Pancreas (tissue), 10 donors: ENCODE results near the gene PITPNC1. TPM values are rescaled to one million over a fixed set of nuclear protein-coding genes. Genes with fewer than 3 reads are reported as not detected.

Source experiments
- ATAC-seq, 4 donors: fragments of 200-7000 bp; cut with Tn5 transposase; one replicate each; pipeline versions ENCODE4 v1.8.0 to v1.9.1; 2020; ENCODE audit warnings: mild to moderate bottlenecking in 4 of 4, moderate library complexity in 4 of 4
- DNase-seq, 6 donors: peaks; one replicate each; pipeline ENCODE4 v3.0.0-alpha.2; 2020
- FAIRE-seq: peaks from 2 replicates; lab custom pipeline; 2012; peaks lifted over from hg19 to GRCh38; lab: Jason Lieb, UNC
- H3K27ac ChIP-seq, 4 donors: fragments of 200-600 bp; sonication (generic); 1 replicate in 3 of 4; 2 replicates in 1 of 4; pipeline versions ENCODE4 v1.5.0 to v1.8.0; 2020
- H3K27me3 ChIP-seq, 4 donors: fragments of 200-600 bp; one replicate each; pipeline ENCODE4 v1.8.0; 2021
- H3K36me3 ChIP-seq, 3 donors: fragments of 200-600 bp; sonication (generic) in 1 of 3; one replicate each; pipeline versions ENCODE4 v1.5.0 to v1.8.0; 2020 to 2021
- H3K4me1 ChIP-seq, 3 donors: fragments of 200-600 bp; one replicate each; pipeline ENCODE4 v1.8.0; 2021
- H3K4me3 ChIP-seq, 4 donors: fragments of 200-600 bp; sonication (generic) in 2 of 4; one replicate each; pipeline versions ENCODE4 v1.5.0 to v1.8.0; 2020 to 2021
- H3K9me3 ChIP-seq, 4 donors: fragments of 200-600 bp; one replicate each; pipeline ENCODE4 v1.8.0; 2021
- CTCF ChIP-seq, 4 donors: fragments of 200-600 bp; sonication (generic) in 3 of 4; IDR thresholded peaks; one replicate each; pipeline versions ENCODE4 v1.5.0 to v1.8.0; 2021; ENCODE audit warnings: antibody characterized with exemption in 4 of 4
- WGBS, 2 donors: extraction: QIAGEN DNeasy Blood & Tissue Kit; methylation state at CpG; one replicate each; pipeline ENCODE4 v1.1.7; 2013; 5-methylcytosine and 5-hydroxymethylcytosine counted together
- intact Hi-C, 3 donors: fragments of 100-400 bp; cut with DNase I; formaldehyde crosslinking; loops; one replicate each; pipeline versions ENCODE4 v1.11.1 to v1.14.2; 2022
- polyA plus RNA-seq, 2 donors: library from polyadenylated mRNA; stranded (reverse); fragments of 200-250 nt; gene quantifications; one replicate each; pipeline ENCODE4 v1.2.3, GENCODE V29; 2013
- total RNA-seq, 6 donors: library from RNA; stranded (reverse); fragmentation: NEBNext Ultra II Directional in 4 of 6; extraction: Animal tissue kit (Norgen Biotek cat#: 25700) in 4 of 6; gene quantifications; one replicate each; pipeline versions ENCODE4 v1.2.1 to v1.2.4, GENCODE V29; 2021 to 2023
- donor health status: healthy with polysubstance abuse.
- donor health status: DM: no; HTN: no; CAD: no; lungs with moderate emphysema.
- donor health status: DM: no; HTN: no; CAD: no.
- donor health status: control.
- donor health status: control.
- donor health status: Bipolar disorder and iron deficiency.
- donor health status: DM: yes; HTN: yes; CAD: no.
- donor health status: DM: no; HTN: no; CAD: no.
- donor health status: DM: no; HTN: no; CAD: no.
- donor health status: DM: yes; HTN: yes; CAD: no.

The PITPNC1 gene
- total and polyA plus RNA-seq, 8 donors, result 9.5 to 28.8 (median 24.4) TPM

- no peak for TF ChIP-seq CTCF (IDR thresholded peaks at IDR 0.05)
- FAIRE-seq (no peak), ATAC-seq (peak in 1 of 4 donors; percentile 53), DNase-seq (no peak)
- no peak overlapping the region for H3K27ac ChIP-seq
- intact Hi-C loops, result no loop called here
- WGBS, 2 donors, result 78% methylated on average over 10 of the region's 10 CpGs
- H3K36me3 ChIP-seq, result peaks cover 0 to 4% (median 0%) of the 10 kb centered on the region in 3 donors
- H3K27me3 ChIP-seq, result no peaks in the 10 kb centered on the region
- no peaks in the 10 kb centered on the region for H3K9me3 ChIP-seq
- H3K4me1 ChIP-seq, result peaks cover 0 to 5% (median 3%) of the 10 kb centered on the region in 3 donors
- no peak overlapping the region for H3K4me3 ChIP-seq
These were observed 295.7 kb downstream of the PITPNC1 start for GRCh38 chr17:67672592-67673335.

DNA sequence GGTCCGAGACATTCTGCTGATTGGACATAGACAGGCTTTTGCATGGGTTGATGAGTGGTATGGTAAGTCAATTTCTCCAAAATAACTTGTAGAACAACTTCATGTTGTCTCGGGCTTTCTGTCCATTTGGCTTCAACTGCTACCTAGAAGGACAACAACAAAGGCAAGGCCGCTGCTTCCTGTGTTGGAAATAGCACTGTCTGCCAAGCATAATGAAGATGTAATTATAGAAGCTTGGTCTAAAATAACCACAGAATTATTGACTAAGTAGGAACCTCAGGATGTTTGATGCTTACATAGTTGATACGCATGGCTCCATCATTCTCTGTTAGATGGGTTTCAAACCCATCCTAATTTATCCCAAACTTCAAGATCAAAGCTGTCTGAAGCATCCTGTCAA is 298.4 kb downstream of the PITPNC1 start:
- no peak overlapping the region for H3K4me3 ChIP-seq
- no peaks in the 10 kb centered on the region for H3K9me3 ChIP-seq
- no peaks in the 10 kb centered on the region for H3K36me3 ChIP-seq
- intact Hi-C loops, result no loop called here
- no peak for TF ChIP-seq CTCF (IDR thresholded peaks at IDR 0.05)
- ATAC-seq, result no peak
- peaks cover 0 to 5% (median 3%) of the 10 kb centered on the region in 3 donors for H3K4me1 ChIP-seq
- 90 to 93% methylated on average over 4 of the region's 4 CpGs for WGBS, 2 donors
- no peak for FAIRE-seq
- no peak for DNase-seq
- no peak overlapping the region for H3K27ac ChIP-seq
- H3K27me3 ChIP-seq, result no peaks in the 10 kb centered on the region

GRCh38 chr17:67676305-67676704 is 299.2 kb downstream of the PITPNC1 start:
- Histone ChIP-seq H3K36me3 (no peaks in the 10 kb centered on the region), H3K4me3 (no peak overlapping the region), H3K4me1 (peaks cover 0 to 2% (median 0%) of the 10 kb centered on the region in 3 donors), H3K9me3 (no peaks in the 10 kb centered on the region), H3K27ac (no peak overlapping the region), H3K27me3 (no peaks in the 10 kb centered on the region)
- FAIRE-seq (no peak), ATAC-seq (peak in 1 of 4 donors; percentile 40), DNase-seq (no peak)
- intact Hi-C loops, result no loop called here
- 28 to 33% methylated on average over 4 of the region's 4 CpGs for WGBS, 2 donors
- TF ChIP-seq CTCF (IDR thresholded peaks at IDR 0.05), result no peak

GRCh38 chr17:67678414-67678813 is 301.3 kb downstream of the PITPNC1 start:
- no peaks in the 10 kb centered on the region for H3K27me3 ChIP-seq
- no peak for ATAC-seq
- no peak for FAIRE-seq
- WGBS, 2 donors, result 86 to 88% methylated on average over 2 of the region's 2 CpGs
- no peaks in the 10 kb centered on the region for H3K36me3 ChIP-seq
- H3K4me1 ChIP-seq, result peaks cover 0 to 4% (median 0%) of the 10 kb centered on the region in 3 donors
- TF ChIP-seq CTCF (IDR thresholded peaks at IDR 0.05), result no peak
- intact Hi-C loops, result no loop called here
- no peak for DNase-seq
- H3K27ac ChIP-seq, result no peak overlapping the region
- no peaks in the 10 kb centered on the region for H3K9me3 ChIP-seq
- H3K4me3 ChIP-seq, result no peak overlapping the region

GRCh38 chr17:67679225-67679624 is 302.1 kb downstream of the PITPNC1 start:
- DNase-seq, result no peak
- Histone ChIP-seq H3K27ac (no peak overlapping the region), H3K9me3 (no peaks in the 10 kb centered on the region), H3K36me3 (no peaks in the 10 kb centered on the region), H3K4me1 (peaks cover 0 to 4% (median 0%) of the 10 kb centered on the region in 3 donors), H3K27me3 (no peaks in the 10 kb centered on the region), H3K4me3 (no peak overlapping the region)
- no peak for ATAC-seq
- 95 to 99% methylated on average over 2 of the region's 2 CpGs for WGBS, 2 donors
- no peak for TF ChIP-seq CTCF (IDR thresholded peaks at IDR 0.05)
- intact Hi-C loops, result no loop called here
- FAIRE-seq, result no peak
